GM19324 (cell line): ENCODE measurements around the gene ZNF326.
"Not testable (repeated sequence)": the region's sequence is repeated elsewhere in the genome, so short reads cannot be mapped to it uniquely, and the experiment has no call there.

ENCODE experiments used
- ATAC-seq: cut with Tn5 transposase; IDR thresholded peaks from one replicate; pipeline ENCODE4 v1.9.1; 2021; ENCODE audit warnings: mild to moderate bottlenecking, moderate library complexity; ENCODE audit not compliant: unreplicated experiment, low FRiP score

ZNF326 gene

GRCh38 chr1:89995598-89996449 is 914 bp downstream of the ZNF326 start:
- ATAC-seq, result no peak

- ATAC-seq, result no peak
Measured at GRCh38 chr1:89996450-89997110, 1.7 kb downstream of the ZNF326 start.

GRCh38 chr1:89997152-89997551 is 2.2 kb downstream of the ZNF326 start:
- not testable (repeated sequence) for ATAC-seq

- ATAC-seq, result no peak
Measured at GRCh38 chr1:89998306-89998705, 3.4 kb downstream of the ZNF326 start.

- no peak for ATAC-seq
Measured at GRCh38 chr1:89999208-89999607, 4.3 kb downstream of the ZNF326 start.

GRCh38 chr1:89999628-90000027 is 4.7 kb downstream of the ZNF326 start:
- ATAC-seq, result no peak

- no peak for ATAC-seq
Measured at GRCh38 chr1:90000934-90001676, 6.2 kb downstream of the ZNF326 start.

GRCh38 chr1:90007979-90008404 is 13.1 kb downstream of the ZNF326 start:
- ATAC-seq, result no peak

GRCh38 chr1:90012300-90012699 is 17.4 kb downstream of the ZNF326 start:
- no peak for ATAC-seq

GRCh38 chr1:90023691-90024090 is 28.8 kb downstream of the ZNF326 start:
- no peak for ATAC-seq

GRCh38 chr1:90027281-90027680 is 32.4 kb downstream of the ZNF326 start:
- ATAC-seq, result no peak

- no peak for ATAC-seq
Measured at GRCh38 chr1:90039652-90040051, 44.7 kb downstream of the ZNF326 start.

- no peak for ATAC-seq
Measured at GRCh38 chr1:90043586-90043985, 48.7 kb downstream of the ZNF326 start.

GRCh38 chr1:90044346-90044745 is 49.4 kb downstream of the ZNF326 start:
- no peak for ATAC-seq

GRCh38 chr1:90045853-90046563 is 51.1 kb downstream of the ZNF326 start:
- no peak for ATAC-seq

GRCh38 chr1:90046635-90047034 is 51.7 kb downstream of the ZNF326 start:
- ATAC-seq, result no peak

GRCh38 chr1:90048043-90048442 is 53.1 kb downstream of the ZNF326 start:
- ATAC-seq, result no peak

GRCh38 chr1:90062700-90063643 is 68.1 kb downstream of the ZNF326 start:
- ATAC-seq, result not testable (repeated sequence)

GRCh38 chr1:90064109-90064508 is 69.2 kb downstream of the ZNF326 start:
- ATAC-seq, result not testable (repeated sequence)
